NCI-H1092 (cell line): ENCODE results near the gene NUCKS1.
A peak's percentile ranks its signal among the peaks of the same experiment; 100 is the strongest.

ENCODE experiments used
- DNase-seq: peaks from one replicate; lab custom pipeline; 2025; lab: John Stamatoyannopoulos, UW

The NUCKS1 gene

GRCh38 chr1:205750138-205751035 lies at the start of gene NUCKS1:
NUCKS1 (minus strand) TSS chr1:205750182; CDS start chr1:205749973, 209 bp downstream.
- peak; percentile 99 for DNase-seq

- DNase-seq, result no peak
Measured at GRCh38 chr1:205798577-205798976, 48.6 kb upstream of the NUCKS1 start.

GRCh38 chr1:205797168-205797567 lies 47.2 kb upstream of the NUCKS1 start:
- DNase-seq, result no peak

GRCh38 chr1:205794011-205794730 lies 44.2 kb upstream of the NUCKS1 start:
- no peak for DNase-seq

GRCh38 chr1:205792961-205793673 lies 43.1 kb upstream of the NUCKS1 start:
- DNase-seq, result no peak

GRCh38 chr1:205792481-205792881 lies 42.5 kb upstream of the NUCKS1 start:
- DNase-seq, result no peak

- peak; percentile 55 for DNase-seq
Measured at GRCh38 chr1:205791568-205792180, 41.7 kb upstream of the NUCKS1 start.

GRCh38 chr1:205787287-205787916 lies 37.4 kb upstream of the NUCKS1 start:
- no peak for DNase-seq

GRCh38 chr1:205786601-205787000 lies 36.6 kb upstream of the NUCKS1 start:
- DNase-seq, result no peak

- no peak for DNase-seq
Measured at GRCh38 chr1:205785446-205785845, 35.5 kb upstream of the NUCKS1 start.

- DNase-seq, result no peak
Measured at GRCh38 chr1:205783904-205784303, 33.9 kb upstream of the NUCKS1 start.

- DNase-seq, result no peak
Measured at GRCh38 chr1:205783433-205783795, 33.4 kb upstream of the NUCKS1 start.

- no peak for DNase-seq
Measured at GRCh38 chr1:205782627-205783432, 32.8 kb upstream of the NUCKS1 start.

- DNase-seq, result no peak
Measured at GRCh38 chr1:205780335-205780734, 30.4 kb upstream of the NUCKS1 start.

GRCh38 chr1:205777994-205778393 lies 28.0 kb upstream of the NUCKS1 start:
- DNase-seq, result no peak

GRCh38 chr1:205775717-205776056 lies 25.7 kb upstream of the NUCKS1 start:
- DNase-seq, result no peak

GRCh38 chr1:205775015-205775716 lies 25.2 kb upstream of the NUCKS1 start, which contains the start of gene RAB29:
RAB29 (minus strand) TSS chr1:205775482; CDS start chr1:205774956, 526 bp downstream.
- peak; percentile 81 for DNase-seq

- DNase-seq, result no peak
Measured at GRCh38 chr1:205774198-205775014, 24.4 kb upstream of the NUCKS1 start.

GRCh38 chr1:205772607-205773032 lies 22.6 kb upstream of the NUCKS1 start:
- no peak for DNase-seq
